WERI-Rb-1 (cell line): Measurements from ENCODE around the gene VAV2.

Source experiments
- DNase-seq: peaks from one replicate; pipeline ENCODE4 v3.0.0-alpha.2; 2020
- H3K27ac ChIP-seq: fragments of 250-450 bp; sonication (Bioruptor Pico); 2 replicates; pipeline ENCODE4 v1.5.1; 2020; ENCODE audit warnings: mild to moderate bottlenecking, moderate library complexity
- H3K27me3 ChIP-seq: fragments of 250-450 bp; sonication (Bioruptor Pico); 2 replicates; pipeline ENCODE4 v1.5.1; 2021; ENCODE audit warnings: mild to moderate bottlenecking, low read depth, moderate library complexity; ENCODE audit not compliant: insufficient read depth, severe bottlenecking
- H3K36me3 ChIP-seq: fragments of 250-450 bp; sonication (Bioruptor Pico); 2 replicates; pipeline ENCODE4 v1.5.1; 2020; ENCODE audit warnings: mild to moderate bottlenecking, moderate library complexity
- H3K4me3 ChIP-seq: 2 replicates; pipeline ENCODE4 v1.5.1; 2011; ENCODE audit warnings: low read depth, mild to moderate bottlenecking, control low read depth, low read length
- H3K9me3 ChIP-seq: fragments of 250-450 bp; sonication (Bioruptor Pico); 2 replicates; pipeline ENCODE4 v1.5.1; 2021; ENCODE audit warnings: mild to moderate bottlenecking, moderate library complexity; ENCODE audit not compliant: severe bottlenecking
- TF ChIP-seq, protein P1 (sequence below): IDR thresholded peaks from 2 replicates; pipeline ENCODE4 v1.5.1; 2011; ENCODE audit warnings: low read depth, mild to moderate bottlenecking, control low read depth, inconsistent platforms, low read length

The VAV2 gene

DNA sequence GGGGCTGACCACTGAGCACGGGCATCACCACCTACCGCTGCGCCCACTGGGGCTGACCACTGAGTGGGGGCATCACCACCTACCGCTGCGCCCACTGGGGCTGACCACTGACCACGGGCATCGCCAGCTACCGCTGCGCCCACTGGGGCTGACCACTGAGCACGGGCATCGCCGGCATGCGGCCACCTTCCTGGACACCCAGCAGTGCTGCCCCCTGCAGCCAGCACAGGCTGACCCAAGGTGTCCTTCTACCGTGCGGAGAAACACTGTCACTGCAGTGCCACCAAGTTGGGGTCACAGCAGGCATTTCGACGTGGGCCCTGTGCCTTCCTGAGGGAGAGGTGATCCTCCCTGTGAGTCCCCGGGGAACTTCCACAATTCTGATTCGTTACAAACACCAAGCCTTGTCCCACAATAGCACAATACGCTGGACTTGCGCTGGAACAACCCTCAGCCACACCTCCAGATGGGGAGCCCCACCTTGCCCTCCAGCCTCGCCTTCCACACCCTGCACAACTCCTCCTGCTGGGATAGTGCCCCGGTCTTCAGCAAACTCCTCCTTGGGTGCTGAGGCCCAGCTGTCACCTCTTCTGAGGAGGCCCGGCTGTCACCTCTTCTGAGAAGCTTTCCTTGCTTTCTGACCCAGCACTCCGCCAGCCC, 163.7 kb downstream of the VAV2 start:
- H3K27ac ChIP-seq = no peak overlapping the region
- DNase-seq = no peak
- H3K36me3 ChIP-seq = peaks cover 14% of the 10 kb centered on the region
- TF ChIP-seq, protein P1, sequence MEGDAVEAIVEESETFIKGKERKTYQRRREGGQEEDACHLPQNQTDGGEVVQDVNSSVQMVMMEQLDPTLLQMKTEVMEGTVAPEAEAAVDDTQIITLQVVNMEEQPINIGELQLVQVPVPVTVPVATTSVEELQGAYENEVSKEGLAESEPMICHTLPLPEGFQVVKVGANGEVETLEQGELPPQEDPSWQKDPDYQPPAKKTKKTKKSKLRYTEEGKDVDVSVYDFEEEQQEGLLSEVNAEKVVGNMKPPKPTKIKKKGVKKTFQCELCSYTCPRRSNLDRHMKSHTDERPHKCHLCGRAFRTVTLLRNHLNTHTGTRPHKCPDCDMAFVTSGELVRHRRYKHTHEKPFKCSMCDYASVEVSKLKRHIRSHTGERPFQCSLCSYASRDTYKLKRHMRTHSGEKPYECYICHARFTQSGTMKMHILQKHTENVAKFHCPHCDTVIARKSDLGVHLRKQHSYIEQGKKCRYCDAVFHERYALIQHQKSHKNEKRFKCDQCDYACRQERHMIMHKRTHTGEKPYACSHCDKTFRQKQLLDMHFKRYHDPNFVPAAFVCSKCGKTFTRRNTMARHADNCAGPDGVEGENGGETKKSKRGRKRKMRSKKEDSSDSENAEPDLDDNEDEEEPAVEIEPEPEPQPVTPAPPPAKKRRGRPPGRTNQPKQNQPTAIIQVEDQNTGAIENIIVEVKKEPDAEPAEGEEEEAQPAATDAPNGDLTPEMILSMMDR = peak; percentile 36; the same call in 1 of the 2 replicates
- H3K4me3 ChIP-seq = no peak overlapping the region
- H3K27me3 ChIP-seq = no peaks in the 10 kb centered on the region
- H3K9me3 ChIP-seq = no peaks in the 10 kb centered on the region

DNA sequence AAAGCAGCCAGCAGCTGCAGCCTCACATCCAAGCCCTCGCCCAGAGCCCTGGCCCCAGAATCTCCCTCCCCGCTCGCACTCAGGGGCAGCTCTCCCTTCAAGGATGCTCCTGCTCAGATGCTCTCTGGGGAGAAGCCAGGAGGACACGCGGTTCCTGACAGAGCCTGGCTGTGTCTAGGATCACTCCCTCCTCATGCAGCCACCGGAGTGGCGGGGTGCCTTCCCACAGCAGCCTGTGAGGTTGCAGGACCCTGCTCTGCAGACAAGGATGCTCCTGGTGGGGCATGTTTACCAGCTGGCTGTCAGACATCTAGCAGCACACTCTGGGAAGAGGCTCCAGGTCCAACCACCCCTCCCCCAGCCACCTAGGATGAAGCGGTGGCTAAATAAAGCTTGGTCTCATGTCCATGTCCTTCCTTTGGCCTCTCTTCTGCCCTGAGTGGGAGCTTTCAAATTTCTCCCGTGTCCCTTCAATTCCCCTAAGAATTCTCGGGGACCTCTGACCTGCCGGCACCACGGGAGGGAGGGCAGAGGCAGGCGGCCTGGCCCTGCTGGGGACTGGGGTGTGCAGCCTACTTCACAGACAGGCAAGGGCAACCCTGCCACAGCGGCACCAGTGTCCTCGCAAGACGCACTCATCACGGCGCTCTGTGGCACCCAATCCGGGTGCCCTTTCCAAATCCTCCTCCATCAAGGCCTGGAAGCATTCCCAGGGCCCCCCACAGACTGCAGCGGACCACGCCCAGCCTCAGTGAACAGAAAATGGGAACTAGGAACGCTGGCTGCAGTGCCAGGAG, 165.6 kb downstream of the VAV2 start:
- Histone ChIP-seq H3K4me3 (no peak overlapping the region), H3K27ac (no peak overlapping the region)
- no peak for DNase-seq

DNA sequence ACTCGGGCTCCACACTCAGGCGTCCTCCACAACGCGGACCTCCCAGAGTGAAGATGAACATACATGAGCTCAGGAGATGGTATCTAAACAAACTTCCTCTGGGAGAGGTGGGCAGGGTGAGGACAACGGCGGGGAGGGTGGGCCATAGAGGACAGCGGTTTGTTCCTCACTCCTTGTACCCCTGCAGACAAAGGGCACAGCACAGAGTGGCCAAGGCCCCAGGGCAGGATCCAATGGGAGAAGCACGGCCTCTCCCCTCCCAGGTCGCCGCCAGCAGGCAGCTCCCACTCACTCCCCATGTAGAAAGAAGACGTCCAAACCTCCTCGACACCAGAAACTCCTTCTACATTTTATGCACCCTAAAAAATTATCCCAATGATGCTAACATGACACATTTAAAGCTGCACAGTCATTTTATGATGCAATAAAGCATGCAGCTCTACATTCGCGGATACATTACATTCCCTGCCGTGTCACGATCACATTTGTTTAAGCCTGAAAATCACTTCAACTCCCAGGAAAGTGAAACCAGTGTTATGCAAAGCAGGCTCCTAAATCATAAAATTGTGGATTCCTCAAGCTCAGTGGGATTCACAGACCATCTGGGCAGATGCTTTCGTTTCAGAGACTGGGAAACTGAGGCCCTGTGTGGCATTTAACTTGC, 166.4 kb downstream of the VAV2 start:
- no peak overlapping the region for H3K4me3 ChIP-seq
- DNase-seq = no peak
- H3K9me3 ChIP-seq = no peaks in the 10 kb centered on the region
- peaks cover 13% of the 10 kb centered on the region for H3K36me3 ChIP-seq
- TF ChIP-seq, protein P1 = no peak
- no peaks in the 10 kb centered on the region for H3K27me3 ChIP-seq
- H3K27ac ChIP-seq = no peak overlapping the region

More for the DNA sequence above, 165.6 kb downstream of the VAV2 start:
- H3K9me3 ChIP-seq = no peaks in the 10 kb centered on the region
- no peaks in the 10 kb centered on the region for H3K27me3 ChIP-seq
- TF ChIP-seq, protein P1 = no peak
- peaks cover 9% of the 10 kb centered on the region for H3K36me3 ChIP-seq

DNA sequence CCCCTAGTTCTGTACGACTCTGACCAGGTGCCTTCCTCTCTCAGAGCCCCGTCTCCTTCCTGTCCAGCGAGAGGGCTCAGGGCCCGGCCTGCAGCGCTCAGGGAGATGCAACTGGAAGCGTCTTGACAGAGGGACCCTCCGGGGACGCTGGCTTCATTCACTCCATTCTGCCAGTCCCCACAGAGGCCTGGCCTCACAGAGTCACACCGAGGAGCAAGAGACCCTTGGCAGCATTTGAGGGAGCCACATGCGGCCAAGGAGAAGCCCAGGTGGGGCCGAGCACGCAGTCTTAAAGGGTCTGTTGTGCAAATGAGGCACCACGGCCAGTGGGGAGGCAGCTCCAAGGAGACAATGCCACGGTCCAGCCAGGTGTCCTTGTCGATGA, 167.3 kb downstream of the VAV2 start:
- Histone ChIP-seq H3K27ac (no peak overlapping the region), H3K27me3 (no peaks in the 10 kb centered on the region), H3K4me3 (no peak overlapping the region), H3K9me3 (no peaks in the 10 kb centered on the region), H3K36me3 (peaks cover 10% of the 10 kb centered on the region)
- TF ChIP-seq, protein P1 = no peak
- DNase-seq = no peak

DNA sequence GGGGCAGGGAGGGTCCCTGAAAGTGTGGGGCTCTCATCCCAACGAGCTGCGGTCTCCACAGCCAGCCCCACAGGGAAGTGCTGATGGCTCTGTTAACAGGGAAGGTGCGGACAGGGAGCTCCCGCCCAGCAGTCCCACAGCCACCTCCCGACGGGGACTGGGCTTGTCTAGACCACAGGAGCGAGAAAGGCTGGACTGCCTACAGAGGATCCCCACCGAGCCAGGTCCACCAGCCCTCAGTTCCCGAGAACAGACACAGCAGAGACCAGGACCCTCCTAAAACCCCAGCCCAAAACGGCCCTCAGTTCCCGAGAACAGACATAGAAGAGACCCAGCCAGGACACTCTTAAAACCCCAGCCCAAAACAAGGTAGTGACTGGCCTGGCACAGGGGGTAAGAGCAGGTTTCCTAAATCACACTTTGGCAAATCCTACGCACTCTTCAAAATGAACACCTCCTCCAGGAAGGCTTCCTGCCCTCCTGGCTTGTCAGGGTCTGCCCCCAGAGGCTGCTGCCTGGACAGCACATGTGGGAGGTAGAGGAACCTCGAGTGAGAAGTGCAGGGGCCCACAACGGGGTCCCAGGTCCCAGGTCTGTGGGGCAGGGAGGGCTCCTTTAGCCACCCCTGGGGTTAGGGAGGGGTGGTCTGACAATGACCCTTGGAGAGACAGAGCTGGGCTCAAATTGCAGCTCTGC, 167.9 kb downstream of the VAV2 start:
- H3K27ac ChIP-seq = no peak overlapping the region
- H3K27me3 ChIP-seq = no peaks in the 10 kb centered on the region
- peaks cover 13% of the 10 kb centered on the region for H3K36me3 ChIP-seq
- DNase-seq = no peak
- no peak overlapping the region for H3K4me3 ChIP-seq
- no peaks in the 10 kb centered on the region for H3K9me3 ChIP-seq
- TF ChIP-seq, protein P1 = no peak
